Left lung (tissue), 10 donors: ENCODE data around the gene GPR42. TPM values are rescaled to one million over a fixed set of nuclear protein-coding genes. Genes with fewer than 3 reads are reported as not detected.
"Not testable (repeated sequence)": the region's sequence is repeated elsewhere in the genome, so short reads cannot be mapped to it uniquely, and the experiment has no call there.

Experiments
- ATAC-seq: fragments of 200-7000 bp; cut with Tn5 transposase; one replicate; pipeline ENCODE4 v1.9.1; 2020; ENCODE audit warnings: moderate library complexity
- DNase-seq, 4 donors: peaks; one replicate each; pipeline ENCODE4 v3.0.0-alpha.2; 2013 to 2020
- H3K27ac ChIP-seq, 2 donors: fragments of 200-600 bp; sonication (generic) in 1 of 2; one replicate each; pipeline versions ENCODE4 v1.5.0 to v1.8.0; 2020 to 2021
- H3K27me3 ChIP-seq, 2 donors: fragments of 200-600 bp; sonication (generic) in 1 of 2; one replicate each; pipeline versions ENCODE4 v1.5.0 to v1.8.0; 2020 to 2021
- H3K36me3 ChIP-seq, 2 donors: fragments of 200-600 bp; sonication (generic) in 1 of 2; one replicate each; pipeline versions ENCODE4 v1.5.0 to v1.8.0; 2020 to 2021
- H3K4me1 ChIP-seq, 2 donors: fragments of 200-600 bp; one replicate each; pipeline ENCODE4 v1.8.0; 2021
- H3K4me3 ChIP-seq, 2 donors: fragments of 200-600 bp; sonication (generic) in 1 of 2; one replicate each; pipeline versions ENCODE4 v1.5.0 to v1.8.0; 2020 to 2021; ENCODE audit warnings: mild to moderate bottlenecking in 1 of 2
- H3K9me3 ChIP-seq, 2 donors: fragments of 200-600 bp; sonication (generic) in 1 of 2; one replicate each; pipeline versions ENCODE4 v1.5.0 to v1.8.0; 2020 to 2021
- CTCF ChIP-seq, 2 donors: fragments of 200-600 bp; sonication (generic) in 1 of 2; IDR thresholded peaks; one replicate each; pipeline versions ENCODE4 v1.5.0 to v1.8.0; 2021; ENCODE audit warnings: antibody characterized with exemption in 2 of 2
- intact Hi-C, 2 donors: fragments of 100-400 bp; cut with DNase I; formaldehyde crosslinking; loops; one replicate each; pipeline versions ENCODE4 v1.11.2 to v1.14.2; 2022
- polyA plus RNA-seq, 6 donors: library from polyadenylated mRNA; unstranded; fragments of 120-200 nt; gene quantifications; one replicate each; pipeline ENCODE4 v1.2.1, GENCODE V29; 2013; ENCODE audit not compliant: insufficient read length in 6 of 6
- total RNA-seq, 2 donors: library from RNA; stranded (reverse); fragmentation: NEBNext Ultra II Directional; extraction: Animal tissue kit (Norgen Biotek cat#: 25700); gene quantifications; one replicate each; pipeline ENCODE4 v1.2.1, GENCODE V29; 2021
- donor health status: DM: no; HTN: yes; CAD: no.
- donor health status: DM: no; HTN: no; CAD: no.

GPR42 gene
- total and polyA plus RNA-seq, 8 donors, result 0.11 to 0.24 (median 0.14) TPM; not detected in 5

GRCh38 chr19:35398570-35398969 is 27.7 kb downstream of the GPR42 start:
- H3K9me3 ChIP-seq, result no peaks in the 10 kb centered on the region
- no peak for ATAC-seq
- DNase-seq, result no peak
- peaks cover 0 to 4% of the 10 kb centered on the region in 2 donors for H3K4me1 ChIP-seq
- peaks cover 0 to 6% of the 10 kb centered on the region in 2 donors for H3K27me3 ChIP-seq
- intact Hi-C loops, result no loop called here
- H3K27ac ChIP-seq, result no peak overlapping the region
- H3K36me3 ChIP-seq, result no peaks in the 10 kb centered on the region
- no peak overlapping the region for H3K4me3 ChIP-seq
- TF ChIP-seq CTCF (IDR thresholded peaks at IDR 0.05), result no peak

GRCh38 chr19:35399231-35399630 is 28.4 kb downstream of the GPR42 start:
- Histone ChIP-seq H3K4me3 (no peak overlapping the region), H3K4me1 (peaks cover 0 to 4% of the 10 kb centered on the region in 2 donors), H3K36me3 (no peaks in the 10 kb centered on the region), H3K27me3 (peaks cover 0 to 6% of the 10 kb centered on the region in 2 donors), H3K27ac (no peak overlapping the region), H3K9me3 (no peaks in the 10 kb centered on the region)
- no peak for TF ChIP-seq CTCF (IDR thresholded peaks at IDR 0.05)
- DNase-seq, result no peak
- intact Hi-C loops, result no loop called here
- ATAC-seq, result no peak

- DNase-seq, result no peak
- no peak for TF ChIP-seq CTCF (IDR thresholded peaks at IDR 0.05)
These were observed 29.3 kb downstream of the GPR42 start for GRCh38 chr19:35399948-35400772.

GRCh38 chr19:35400773-35401100 is 29.9 kb downstream of the GPR42 start:
- H3K4me3 ChIP-seq, result no peak overlapping the region
- no peak for TF ChIP-seq CTCF (IDR thresholded peaks at IDR 0.05)
- intact Hi-C loops, result no loop called here
- peaks cover 0 to 3% of the 10 kb centered on the region in 2 donors for H3K4me1 ChIP-seq
- peaks cover 0 to 6% of the 10 kb centered on the region in 2 donors for H3K27me3 ChIP-seq
- no peaks in the 10 kb centered on the region for H3K9me3 ChIP-seq
- H3K36me3 ChIP-seq, result no peaks in the 10 kb centered on the region
- H3K27ac ChIP-seq, result no peak overlapping the region
- DNase-seq (no peak), ATAC-seq (no peak)

More at GRCh38 chr19:35399948-35400772, 29.3 kb downstream of the GPR42 start:
- no peaks in the 10 kb centered on the region for H3K9me3 ChIP-seq
- H3K4me1 ChIP-seq, result peaks cover 0 to 4% of the 10 kb centered on the region in 2 donors
- H3K27me3 ChIP-seq, result peaks cover 0 to 6% of the 10 kb centered on the region in 2 donors
- ATAC-seq, result no peak
- H3K36me3 ChIP-seq, result no peaks in the 10 kb centered on the region
- H3K4me3 ChIP-seq, result no peak overlapping the region
- intact Hi-C loops, result no loop called here
- H3K27ac ChIP-seq, result no peak overlapping the region

- H3K27ac ChIP-seq, ATAC-seq, intact Hi-C loops, H3K4me3 ChIP-seq, H3K4me1 ChIP-seq, H3K36me3 ChIP-seq, H3K27me3 ChIP-seq, H3K9me3 ChIP-seq, DNase-seq: not testable (repeated sequence)
These were observed 30.5 kb downstream of the GPR42 start for GRCh38 chr19:35401416-35401815.
